IPS-18a (cell line): ENCODE results near the gene FAM13A.
"Not testable (repeated sequence)": the region's sequence is repeated elsewhere in the genome, so short reads cannot be mapped to it uniquely, and the experiment has no call there.

Experiments
- H3K27ac ChIP-seq: one replicate; pipeline ENCODE4 v1.5.1; 2013; ENCODE audit warnings: low read length
- H3K27me3 ChIP-seq: one replicate; pipeline ENCODE4 v1.6.1; 2013; ENCODE audit warnings: mild to moderate bottlenecking, low read length; ENCODE audit not compliant: control insufficient read depth, insufficient read depth
- H3K36me3 ChIP-seq: one replicate; pipeline ENCODE4 v1.6.1; 2013; ENCODE audit warnings: low read depth, low read length; ENCODE audit not compliant: control insufficient read depth
- H3K4me1 ChIP-seq: one replicate; pipeline ENCODE4 v1.6.1; 2013; ENCODE audit warnings: low read depth, low read length; ENCODE audit not compliant: control insufficient read depth
- H3K4me3 ChIP-seq: one replicate; pipeline ENCODE4 v1.5.1; 2013; ENCODE audit warnings: low read length
- H3K9ac ChIP-seq: one replicate; pipeline ENCODE4 v1.6.1; 2013; ENCODE audit warnings: mild to moderate bottlenecking, low read length, moderate library complexity
- H3K9me3 ChIP-seq: one replicate; pipeline ENCODE4 v1.6.1; 2013; ENCODE audit warnings: low read depth, low read length; ENCODE audit not compliant: control insufficient read depth

The FAM13A gene

GRCh38 chr4:88911246-88912212 lies 145.5 kb downstream of the FAM13A start:
- no peaks in the 10 kb centered on the region for H3K27me3 ChIP-seq
- H3K4me3 ChIP-seq = no peak overlapping the region
- H3K9ac ChIP-seq = no peak overlapping the region
- H3K36me3 ChIP-seq = no peaks in the 10 kb centered on the region
- H3K9me3 ChIP-seq = no peaks in the 10 kb centered on the region
- no peaks in the 10 kb centered on the region for H3K4me1 ChIP-seq
- no peak overlapping the region for H3K27ac ChIP-seq

- H3K9me3 ChIP-seq = no peaks in the 10 kb centered on the region
- no peak overlapping the region for H3K9ac ChIP-seq
- H3K27me3 ChIP-seq = no peaks in the 10 kb centered on the region
- no peak overlapping the region for H3K4me3 ChIP-seq
- H3K4me1 ChIP-seq = no peaks in the 10 kb centered on the region
- H3K36me3 ChIP-seq = no peaks in the 10 kb centered on the region
- H3K27ac ChIP-seq = no peak overlapping the region
Measured at GRCh38 chr4:88910101-88910500, 146.9 kb downstream of the FAM13A start.

- H3K36me3 ChIP-seq = peaks cover 3% of the 10 kb centered on the region
- H3K4me1 ChIP-seq = no peaks in the 10 kb centered on the region
- no peaks in the 10 kb centered on the region for H3K9me3 ChIP-seq
- H3K27ac ChIP-seq = no peak overlapping the region
- H3K4me3 ChIP-seq = no peak overlapping the region
- no peaks in the 10 kb centered on the region for H3K27me3 ChIP-seq
- no peak overlapping the region for H3K9ac ChIP-seq
Measured at GRCh38 chr4:88908521-88908920, 148.5 kb downstream of the FAM13A start.

GRCh38 chr4:88908003-88908402 lies 149.0 kb downstream of the FAM13A start:
- H3K36me3 ChIP-seq = peaks cover 3% of the 10 kb centered on the region
- H3K4me1 ChIP-seq = no peaks in the 10 kb centered on the region

GRCh38 chr4:88907478-88907877 lies 149.5 kb downstream of the FAM13A start:
- Histone ChIP-seq H3K4me1 (no peaks in the 10 kb centered on the region), H3K27ac (no peak overlapping the region), H3K27me3 (no peaks in the 10 kb centered on the region), H3K9ac (no peak overlapping the region), H3K4me3 (no peak overlapping the region), H3K36me3 (peaks cover 3% of the 10 kb centered on the region), H3K9me3 (no peaks in the 10 kb centered on the region)

More at GRCh38 chr4:88908003-88908402, 149.0 kb downstream of the FAM13A start:
- Histone ChIP-seq H3K27me3 (no peaks in the 10 kb centered on the region), H3K4me3 (no peak overlapping the region), H3K27ac (no peak overlapping the region), H3K9ac (no peak overlapping the region), H3K9me3 (no peaks in the 10 kb centered on the region)

- H3K4me3 ChIP-seq, H3K27ac ChIP-seq, H3K36me3 ChIP-seq, H3K9me3 ChIP-seq, H3K4me1 ChIP-seq, H3K9ac ChIP-seq, H3K27me3 ChIP-seq: not testable (repeated sequence)
Measured at GRCh38 chr4:88904240-88904639, 152.7 kb downstream of the FAM13A start.

- no peak overlapping the region for H3K4me3 ChIP-seq
- H3K27ac ChIP-seq = no peak overlapping the region
- no peaks in the 10 kb centered on the region for H3K9me3 ChIP-seq
- peaks cover 3% of the 10 kb centered on the region for H3K36me3 ChIP-seq
- no peak overlapping the region for H3K9ac ChIP-seq
- H3K27me3 ChIP-seq = no peaks in the 10 kb centered on the region
- H3K4me1 ChIP-seq = peaks cover 2% of the 10 kb centered on the region
Measured at GRCh38 chr4:88900432-88900831, 156.6 kb downstream of the FAM13A start.

- H3K27me3 ChIP-seq = no peaks in the 10 kb centered on the region
Measured at GRCh38 chr4:88897752-88898151, 159.2 kb downstream of the FAM13A start.

GRCh38 chr4:88897180-88897579 lies 159.8 kb downstream of the FAM13A start:
- no peaks in the 10 kb centered on the region for H3K36me3 ChIP-seq
- no peak overlapping the region for H3K9ac ChIP-seq
- H3K4me3 ChIP-seq = no peak overlapping the region
- H3K27me3 ChIP-seq = no peaks in the 10 kb centered on the region
- H3K9me3 ChIP-seq = no peaks in the 10 kb centered on the region
- no peak overlapping the region for H3K27ac ChIP-seq
- H3K4me1 ChIP-seq = peaks cover 2% of the 10 kb centered on the region

More at GRCh38 chr4:88897752-88898151, 159.2 kb downstream of the FAM13A start:
- Histone ChIP-seq H3K4me1 (peaks cover 2% of the 10 kb centered on the region), H3K27ac (no peak overlapping the region), H3K36me3 (no peaks in the 10 kb centered on the region), H3K9me3 (no peaks in the 10 kb centered on the region), H3K4me3 (no peak overlapping the region), H3K9ac (no peak overlapping the region)

- no peaks in the 10 kb centered on the region for H3K4me1 ChIP-seq
- H3K9ac ChIP-seq = no peak overlapping the region
- H3K4me3 ChIP-seq = no peak overlapping the region
- no peak overlapping the region for H3K27ac ChIP-seq
- no peaks in the 10 kb centered on the region for H3K9me3 ChIP-seq
- no peaks in the 10 kb centered on the region for H3K36me3 ChIP-seq
- no peaks in the 10 kb centered on the region for H3K27me3 ChIP-seq
Measured at GRCh38 chr4:88893961-88894360, 163.0 kb downstream of the FAM13A start.

GRCh38 chr4:88892646-88893045 lies 164.3 kb downstream of the FAM13A start:
- Histone ChIP-seq H3K36me3 (no peaks in the 10 kb centered on the region), H3K27me3 (no peaks in the 10 kb centered on the region), H3K27ac (no peak overlapping the region), H3K4me1 (no peaks in the 10 kb centered on the region), H3K4me3 (no peak overlapping the region), H3K9ac (no peak overlapping the region), H3K9me3 (no peaks in the 10 kb centered on the region)

- H3K4me1 ChIP-seq = no peaks in the 10 kb centered on the region
- H3K36me3 ChIP-seq = no peaks in the 10 kb centered on the region
- H3K27ac ChIP-seq = no peak overlapping the region
- no peaks in the 10 kb centered on the region for H3K9me3 ChIP-seq
- no peak overlapping the region for H3K9ac ChIP-seq
- no peak overlapping the region for H3K4me3 ChIP-seq
- H3K27me3 ChIP-seq = no peaks in the 10 kb centered on the region
Measured at GRCh38 chr4:88891636-88892035, 165.3 kb downstream of the FAM13A start.
